CD4-positive, alpha-beta T cell treated with Interleukin-4 for 1 hour (primary cell): Measurements from ENCODE around the gene DHX38.

ENCODE experiments used
- DNase-seq, 2 donors: peaks; one replicate each; pipeline ENCODE4 v3.0.0-alpha.2; 2020 to 2022

DHX38 gene

DNA sequence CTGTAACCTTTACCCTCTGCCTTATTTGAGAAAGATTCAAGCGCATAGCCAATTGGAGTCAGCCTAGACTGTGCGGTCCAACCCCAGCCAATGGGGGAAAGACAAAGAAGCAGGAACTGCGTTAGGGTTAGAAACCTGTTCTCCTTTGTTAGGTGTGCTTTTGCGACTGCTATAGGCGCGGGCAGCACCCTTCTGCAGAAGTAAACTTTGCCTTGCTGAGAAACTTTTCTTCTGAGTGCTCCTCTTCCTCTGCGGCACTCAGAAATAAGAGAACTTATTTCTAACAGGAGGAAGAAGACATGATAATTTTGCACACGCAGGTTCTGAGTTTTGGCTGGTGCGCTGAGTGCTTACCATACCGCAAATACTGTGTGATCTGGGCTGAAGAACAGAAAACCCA lies 9.2 kb upstream of the DHX38 start:
- DNase-seq = no peak

DNA sequence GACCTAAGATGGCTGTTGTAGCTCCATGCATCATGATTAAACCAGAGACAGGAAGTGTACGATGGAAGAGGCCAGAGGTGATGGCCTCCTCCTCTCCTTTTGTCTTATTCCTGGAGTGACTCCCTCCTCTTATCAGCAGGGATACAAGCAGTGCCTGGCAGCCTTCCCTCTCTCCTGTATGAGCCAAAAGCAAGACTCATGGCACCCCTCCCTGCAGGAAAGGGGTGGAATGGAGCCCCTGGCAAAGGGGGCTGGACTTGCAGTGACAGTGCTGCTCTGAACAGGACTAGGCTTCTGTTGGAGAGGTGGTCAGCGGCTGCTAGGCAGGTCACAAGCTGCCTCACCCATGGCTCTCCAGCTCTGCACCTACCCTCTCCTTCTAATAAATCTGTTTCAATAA lies 8.6 kb upstream of the DHX38 start:
- no peak for DNase-seq

DNA sequence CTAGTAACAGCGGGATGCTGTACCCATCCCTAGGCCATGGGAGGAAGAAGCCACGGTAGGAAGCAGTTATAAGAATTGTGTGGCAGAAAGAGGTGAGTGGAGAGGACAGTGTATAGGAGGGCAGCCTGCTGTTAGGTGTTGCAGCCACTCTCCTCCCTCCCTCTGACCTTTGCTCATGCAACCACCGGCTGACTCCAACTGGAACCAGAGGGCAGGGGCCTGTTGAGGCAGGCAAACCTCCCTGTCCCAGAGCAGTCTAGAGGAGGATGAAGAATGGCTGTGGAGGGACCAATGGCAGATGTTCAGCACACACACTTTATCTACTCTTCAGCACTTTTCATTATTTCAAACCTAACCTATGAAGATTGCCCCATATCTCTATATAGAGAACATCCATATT lies 2.4 kb upstream of the DHX38 start:
- no peak for DNase-seq

DNA sequence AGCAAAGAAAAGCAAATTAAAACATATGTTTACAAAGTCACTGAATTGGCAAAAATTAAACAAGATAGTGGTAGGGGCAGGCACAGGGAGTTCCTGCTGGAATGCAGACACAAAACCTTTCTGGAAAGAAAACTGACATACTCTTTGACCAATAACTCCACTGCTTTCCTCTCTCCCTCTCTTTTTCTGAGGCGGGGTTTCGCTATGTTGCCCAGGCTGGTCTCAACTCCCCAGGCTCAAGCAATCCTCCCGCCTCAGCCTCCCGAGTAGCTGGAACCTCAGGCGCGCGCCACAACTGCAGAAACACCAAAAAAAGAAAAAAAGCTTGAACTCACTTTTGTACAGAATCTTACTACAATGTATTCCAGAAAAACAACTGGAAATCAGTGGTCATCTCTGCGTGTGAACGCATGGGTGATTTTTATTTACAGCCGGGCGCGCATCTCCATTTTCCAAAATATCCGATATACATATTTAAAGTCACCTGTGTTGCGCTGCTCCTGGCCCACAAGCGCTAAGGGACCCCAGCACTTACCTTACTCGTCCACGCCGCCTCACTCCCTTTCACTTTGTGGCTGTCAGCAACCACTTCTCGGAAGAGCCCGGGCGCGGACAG lies 707 bp upstream of the DHX38 start:
- peak in 1 of 2 donors; percentile 4 for DNase-seq

DNA sequence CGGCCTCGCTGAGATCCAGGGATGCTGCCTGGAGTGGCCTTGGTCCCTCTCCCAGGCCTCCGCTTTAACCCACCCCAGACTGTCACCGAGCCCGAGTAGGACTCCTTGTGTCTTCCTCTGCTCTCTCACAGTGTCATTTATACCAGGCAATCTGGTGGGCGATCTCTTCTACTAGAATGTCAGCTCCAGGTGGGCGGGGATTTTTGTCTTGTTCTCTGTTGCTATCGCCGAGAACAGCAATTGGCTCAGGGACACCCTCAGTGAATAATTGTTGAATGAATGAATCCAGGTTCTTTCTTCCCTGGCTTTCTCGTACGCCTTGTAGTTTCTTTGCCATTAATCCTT lies 591 bp downstream of the DHX38 start:
- DNase-seq = no peak

DNA sequence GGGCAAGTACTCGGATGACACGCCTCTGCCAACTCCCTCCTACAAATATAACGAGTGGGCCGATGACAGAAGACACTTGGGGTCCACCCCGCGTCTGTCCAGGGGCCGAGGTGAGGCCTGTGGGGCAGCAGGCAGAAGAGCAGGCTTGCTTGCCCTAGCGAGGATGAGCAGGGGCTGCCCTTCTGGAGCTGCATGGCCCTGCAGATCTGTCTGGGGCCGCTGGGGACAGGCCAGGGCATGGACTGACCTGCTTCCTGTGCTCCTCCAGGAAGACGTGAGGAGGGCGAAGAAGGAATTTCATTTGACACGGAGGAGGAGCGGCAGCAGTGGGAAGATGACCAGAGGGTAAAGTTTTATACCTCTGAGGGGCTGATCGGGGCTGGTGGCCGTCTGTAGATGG lies 5.3 kb downstream of the DHX38 start:
- DNase-seq = no peak

DNA sequence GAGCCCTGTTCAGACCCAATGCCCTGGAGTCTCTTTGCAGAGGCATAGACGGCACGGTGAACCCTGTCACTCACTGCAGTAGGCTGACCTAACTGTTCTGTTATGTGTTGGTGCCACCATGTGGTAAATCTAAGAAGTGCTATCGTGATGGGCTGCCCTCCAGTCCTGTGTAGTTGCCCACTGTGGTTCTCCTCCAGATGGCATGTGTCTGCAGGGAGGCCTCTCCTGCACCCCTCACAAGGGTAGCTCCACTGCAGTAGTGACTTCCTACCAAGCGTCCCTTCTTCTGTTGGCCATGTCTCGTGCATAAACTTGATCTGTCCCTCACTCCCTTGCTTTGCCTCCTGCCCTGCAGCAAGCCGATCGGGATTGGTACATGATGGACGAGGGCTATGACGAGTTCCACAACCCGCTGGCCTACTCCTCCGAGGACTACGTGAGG lies 5.8 kb downstream of the DHX38 start:
- peak; percentile 48 to 58 for DNase-seq

DNA sequence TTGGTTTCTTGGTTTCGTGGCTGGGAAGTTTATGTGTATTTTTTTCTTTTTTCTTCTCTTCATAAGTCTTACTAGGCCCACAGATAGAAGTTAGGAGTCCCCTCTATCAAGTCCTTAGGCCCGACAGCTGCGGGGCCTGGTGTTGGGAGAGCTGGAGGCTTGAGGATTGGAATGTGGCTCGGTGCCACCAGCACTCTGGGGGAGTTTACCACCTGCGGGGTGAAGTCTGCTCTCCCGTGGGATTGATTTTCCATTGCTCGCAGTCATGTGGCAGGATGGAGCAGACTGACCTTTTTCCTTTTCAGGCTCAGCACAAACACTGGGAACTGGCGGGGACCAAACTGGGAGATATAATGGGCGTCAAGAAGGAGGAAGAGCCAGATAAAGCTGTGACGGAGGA lies 7.5 kb downstream of the DHX38 start:
- no peak for DNase-seq

DNA sequence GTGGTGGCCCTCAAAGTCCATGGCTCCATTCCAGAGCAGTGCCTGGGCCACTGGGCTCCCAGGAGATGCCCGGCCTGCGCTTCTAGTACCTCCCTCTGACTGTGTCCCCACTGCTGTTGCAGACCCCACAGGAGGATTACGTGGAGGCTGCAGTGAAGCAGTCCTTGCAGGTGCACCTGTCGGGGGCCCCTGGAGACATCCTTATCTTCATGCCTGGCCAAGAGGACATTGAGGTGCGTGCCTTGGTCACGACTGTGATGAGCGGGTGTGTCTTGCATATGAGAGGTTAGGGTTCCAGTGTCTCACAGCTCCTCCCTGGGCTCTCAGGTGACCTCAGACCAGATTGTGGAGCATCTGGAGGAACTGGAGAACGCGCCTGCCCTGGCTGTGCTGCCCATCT lies 11.3 kb downstream of the DHX38 start:
- DNase-seq = no peak

DNA sequence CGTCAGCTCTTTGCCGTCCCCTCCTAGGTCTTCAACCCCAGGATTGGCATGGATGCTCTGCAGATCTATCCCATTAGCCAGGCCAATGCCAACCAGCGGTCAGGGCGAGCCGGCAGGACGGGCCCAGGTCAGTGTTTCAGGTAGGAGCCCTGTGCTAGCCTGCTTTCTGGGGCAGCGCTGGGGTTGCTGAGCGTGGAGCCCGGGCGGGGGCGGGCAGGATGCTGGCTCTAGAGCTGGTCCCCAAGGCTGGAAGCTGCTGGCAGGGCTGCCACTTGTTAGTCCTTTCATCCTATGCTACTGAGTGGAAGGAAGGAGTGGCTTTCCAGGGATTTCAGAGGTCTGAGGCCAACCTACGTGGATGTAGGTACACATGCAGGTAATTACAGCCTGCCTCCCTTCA lies 12.3 kb downstream of the DHX38 start:
- DNase-seq = no peak

DNA sequence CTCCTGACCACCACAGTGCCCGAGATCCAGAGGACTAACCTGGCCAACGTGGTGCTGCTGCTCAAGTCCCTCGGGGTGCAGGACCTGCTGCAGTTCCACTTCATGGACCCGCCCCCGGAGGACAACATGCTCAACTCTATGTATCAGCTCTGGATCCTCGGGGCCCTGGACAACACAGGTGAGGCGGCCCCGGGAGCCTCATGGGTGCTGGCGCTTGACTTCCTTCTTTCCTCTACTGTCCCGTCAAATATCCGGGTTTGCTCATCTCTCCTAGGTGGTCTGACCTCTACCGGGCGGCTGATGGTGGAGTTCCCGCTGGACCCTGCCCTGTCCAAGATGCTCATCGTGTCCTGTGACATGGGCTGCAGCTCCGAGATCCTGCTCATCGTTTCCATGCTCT lies 13.7 kb downstream of the DHX38 start:
- DNase-seq = no peak

DNA sequence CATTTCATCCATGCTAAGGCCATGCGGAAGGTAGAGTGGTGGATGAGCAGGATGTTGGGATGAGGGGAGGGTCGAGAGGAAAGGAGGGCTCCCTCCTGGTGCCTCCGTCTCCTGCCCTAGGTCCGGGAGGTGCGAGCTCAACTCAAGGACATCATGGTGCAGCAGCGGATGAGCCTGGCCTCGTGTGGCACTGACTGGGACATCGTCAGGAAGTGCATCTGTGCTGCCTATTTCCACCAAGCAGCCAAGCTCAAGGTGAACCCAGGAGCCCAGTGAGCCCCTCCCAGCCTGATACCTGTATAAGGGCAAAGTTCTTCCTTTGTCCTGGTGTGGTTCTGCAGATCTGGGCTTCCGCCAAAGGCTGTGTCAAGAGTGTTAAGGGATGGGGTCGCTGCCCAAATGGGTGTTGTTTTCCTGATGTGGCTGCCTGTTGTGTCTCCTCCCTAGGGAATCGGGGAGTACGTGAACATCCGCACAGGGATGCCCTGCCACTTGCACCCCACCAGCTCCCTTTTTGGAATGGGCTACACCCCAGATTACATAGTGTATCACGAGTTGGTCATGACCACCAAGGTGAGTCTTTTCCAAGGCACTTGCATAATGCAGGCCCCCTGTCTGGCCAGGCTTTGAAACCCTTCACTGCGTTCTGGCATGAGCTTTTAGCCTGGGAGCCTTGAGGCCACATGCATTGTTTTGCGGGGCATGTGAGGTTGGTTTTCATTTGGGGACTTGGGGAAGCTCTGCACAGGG lies 14.9 kb downstream of the DHX38 start:
- no peak for DNase-seq

DNA sequence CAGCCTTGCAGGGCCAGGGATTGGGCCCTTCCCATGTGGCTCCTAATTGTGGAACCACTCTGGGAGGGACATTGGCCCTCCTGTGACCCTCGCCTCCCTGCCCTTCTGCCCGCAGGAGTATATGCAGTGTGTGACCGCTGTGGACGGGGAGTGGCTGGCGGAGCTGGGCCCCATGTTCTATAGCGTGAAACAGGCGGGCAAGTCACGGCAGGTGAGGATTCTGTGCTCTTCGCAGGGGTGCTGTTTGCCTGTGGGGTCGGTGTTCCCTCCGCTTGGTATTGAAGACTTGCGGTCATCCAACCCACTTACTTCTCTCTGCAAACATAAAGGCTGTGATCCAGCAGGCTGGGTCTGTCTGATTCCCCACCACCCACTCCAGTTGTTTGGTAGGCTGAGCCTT lies 15.7 kb downstream of the DHX38 start:
- no peak for DNase-seq

DNA sequence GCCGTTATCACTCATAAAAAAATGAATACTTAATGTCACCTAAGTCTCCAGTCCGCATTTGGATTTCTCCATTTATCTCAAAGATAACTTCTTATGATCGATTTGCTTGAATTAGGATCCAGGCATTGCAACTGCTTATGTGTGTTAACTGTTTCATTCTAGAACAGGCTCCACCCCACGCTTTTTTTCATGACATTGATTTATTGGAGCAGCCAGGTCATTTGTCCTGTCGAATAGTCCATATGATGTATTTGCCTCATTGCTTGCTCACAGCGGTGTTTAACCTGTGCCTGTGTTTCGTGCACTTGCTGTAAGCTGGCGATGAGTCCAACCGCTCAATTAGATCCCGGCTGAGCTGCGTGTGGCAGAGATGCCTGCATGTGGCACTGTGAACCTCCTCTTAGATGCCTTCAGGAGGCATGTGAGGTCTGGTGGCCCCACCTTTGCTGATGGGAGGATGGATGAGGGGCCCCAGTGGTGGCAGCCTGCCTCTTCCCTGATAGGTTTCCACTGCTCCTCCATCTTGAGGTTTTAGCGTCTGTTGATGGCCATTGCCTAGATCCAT lies 16.4 kb downstream of the DHX38 start:
- DNase-seq = no peak

DNA sequence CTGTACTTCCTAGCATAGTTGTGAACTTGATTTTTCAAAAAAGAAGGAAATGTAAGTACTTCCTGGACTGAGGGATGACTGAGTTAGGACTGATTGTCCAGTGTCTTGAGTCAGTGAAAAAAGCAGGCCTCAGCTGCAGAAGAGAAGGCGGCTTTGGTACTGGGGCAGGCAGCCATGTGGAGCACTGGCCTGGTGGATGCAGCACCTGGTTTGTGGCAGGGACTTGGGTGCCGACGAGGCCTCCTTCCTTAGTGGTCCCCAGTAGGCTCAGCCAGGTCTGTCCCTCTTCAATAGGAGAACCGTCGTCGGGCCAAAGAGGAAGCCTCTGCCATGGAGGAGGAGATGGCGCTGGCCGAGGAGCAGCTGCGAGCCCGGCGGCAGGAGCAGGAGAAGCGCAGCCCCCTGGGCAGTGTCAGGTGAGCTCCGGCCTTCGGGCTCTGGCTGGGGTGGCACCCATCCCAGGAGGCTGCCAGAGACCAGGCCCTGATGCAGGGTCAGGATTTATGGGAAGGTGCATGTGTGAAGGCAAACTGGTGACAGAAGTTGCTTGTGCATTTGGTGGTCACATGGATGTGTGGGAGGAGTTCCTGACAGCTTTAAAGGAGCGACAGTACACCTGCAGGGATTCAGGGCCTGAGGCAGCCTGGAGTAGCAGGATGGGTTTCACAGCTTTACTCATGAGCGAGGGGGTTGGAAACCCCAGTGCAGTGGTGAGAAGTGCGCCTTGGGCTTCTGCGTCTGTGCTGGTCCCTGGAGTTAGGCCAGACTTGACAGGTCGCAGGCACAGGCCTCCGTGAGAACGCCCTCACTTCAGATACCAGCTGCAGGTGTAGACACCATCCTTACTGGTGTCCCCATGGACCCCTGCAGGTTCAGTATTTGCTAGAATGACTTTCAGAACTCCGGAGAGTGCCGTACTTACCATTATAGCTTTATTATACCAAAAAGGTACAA lies 17.3 kb downstream of the DHX38 start:
- no peak for DNase-seq

DNA sequence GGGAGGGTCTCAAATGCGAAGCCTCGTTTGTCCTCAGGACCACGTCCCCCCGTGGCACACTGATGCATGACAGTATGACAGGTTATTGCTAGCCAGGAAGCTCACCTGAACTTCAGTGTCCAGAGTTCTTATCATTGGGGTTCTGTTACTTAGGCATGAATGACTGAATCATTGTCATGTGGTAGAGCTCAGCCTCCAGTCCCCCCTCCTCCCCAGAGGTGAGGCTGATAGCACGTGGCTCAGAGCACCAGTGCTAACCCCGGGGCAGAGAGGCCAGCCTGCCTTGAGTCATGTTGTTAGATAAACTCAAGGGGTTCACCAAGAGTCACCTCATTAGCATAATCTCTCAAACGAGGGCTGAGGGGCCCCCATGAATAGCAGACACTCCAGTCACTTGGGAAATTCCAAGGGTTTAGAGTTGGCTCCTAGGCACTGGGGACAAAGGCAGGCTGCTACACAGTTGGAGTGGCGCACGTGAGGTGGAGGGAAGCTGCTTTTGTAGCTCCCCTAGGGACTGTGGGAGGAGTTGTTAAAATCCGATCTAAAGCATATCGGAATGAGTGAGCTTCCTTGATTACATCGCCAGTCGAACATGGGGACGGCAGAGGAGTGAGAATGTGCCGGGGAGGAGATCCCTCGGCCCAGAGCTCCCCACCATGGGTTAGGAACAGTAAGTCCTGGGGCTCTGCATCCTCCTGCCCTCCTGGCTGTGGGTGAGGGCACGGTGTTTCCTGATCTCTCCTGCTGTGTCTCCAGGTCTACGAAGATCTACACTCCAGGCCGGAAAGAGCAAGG lies 18.2 kb downstream of the DHX38 start:
- no peak for DNase-seq

DNA sequence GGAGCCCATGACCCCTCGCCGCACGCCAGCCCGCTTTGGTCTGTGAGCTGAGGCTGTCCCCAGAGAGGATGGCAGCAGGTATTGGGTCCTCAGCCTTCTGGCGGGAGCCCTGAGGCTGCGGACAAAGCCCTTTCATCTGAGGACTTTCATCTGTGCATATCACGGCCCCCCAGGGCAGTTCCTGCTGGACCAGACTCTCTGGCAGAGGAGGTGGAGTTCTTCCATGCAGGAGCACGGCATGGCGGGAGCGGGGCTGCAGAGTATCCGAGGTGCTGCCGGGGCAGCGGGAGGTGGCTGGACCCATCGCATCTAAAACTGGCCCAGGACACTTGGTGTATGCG lies 18.8 kb downstream of the DHX38 start:
- no peak for DNase-seq

DNA sequence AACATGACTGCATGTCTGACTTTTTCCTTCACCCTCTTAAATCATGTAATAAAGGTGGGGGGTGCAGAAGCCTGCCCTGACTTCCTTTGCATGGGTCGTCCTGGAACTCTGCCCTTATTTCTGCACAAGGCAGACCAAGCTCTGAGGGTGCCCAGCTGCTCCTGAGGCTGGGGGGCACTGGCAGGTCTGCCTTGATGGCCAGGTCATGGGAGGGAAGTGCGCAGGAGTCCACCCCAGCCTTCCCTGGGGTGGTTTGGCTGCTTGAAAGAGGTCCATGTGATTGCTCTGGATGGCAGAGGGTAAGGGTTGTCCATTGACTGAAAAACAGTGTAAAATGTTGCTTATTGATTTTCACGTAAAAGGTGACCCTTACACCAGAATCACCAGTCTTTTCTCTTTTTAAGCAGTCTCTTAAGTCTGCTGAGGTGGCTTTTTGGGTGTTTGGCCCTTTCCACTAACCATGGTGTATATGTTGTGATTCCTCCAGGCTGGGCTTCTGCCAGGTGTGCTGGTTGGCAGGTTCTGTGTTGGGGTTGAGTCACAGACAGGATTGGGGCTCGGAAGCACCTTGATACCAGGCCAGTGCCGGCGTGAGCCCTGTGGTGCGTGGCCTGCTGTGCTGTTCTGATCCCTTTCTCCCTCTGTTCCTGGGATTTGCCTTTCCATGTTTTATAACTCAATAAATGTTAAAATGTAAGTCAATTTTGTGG lies 19.4 kb downstream of the DHX38 start:
- no peak for DNase-seq

DNA sequence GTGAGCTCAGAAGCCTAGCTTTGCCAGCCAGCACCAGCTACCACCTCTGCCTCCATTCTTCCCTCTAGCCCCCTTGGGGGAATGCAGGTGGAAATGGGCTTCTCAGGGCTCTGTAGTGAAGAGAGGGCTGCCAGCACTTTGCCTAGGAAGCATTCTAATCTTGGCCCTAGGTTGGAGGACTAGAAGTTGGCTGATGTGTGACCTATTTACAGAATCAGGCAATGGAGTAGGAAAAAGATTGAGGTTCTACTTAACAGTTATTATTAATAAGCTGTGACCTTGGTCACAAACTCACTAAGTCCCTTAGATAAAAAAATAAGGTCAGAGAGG lies 19.9 kb downstream of the DHX38 start:
- DNase-seq = no peak

DNA sequence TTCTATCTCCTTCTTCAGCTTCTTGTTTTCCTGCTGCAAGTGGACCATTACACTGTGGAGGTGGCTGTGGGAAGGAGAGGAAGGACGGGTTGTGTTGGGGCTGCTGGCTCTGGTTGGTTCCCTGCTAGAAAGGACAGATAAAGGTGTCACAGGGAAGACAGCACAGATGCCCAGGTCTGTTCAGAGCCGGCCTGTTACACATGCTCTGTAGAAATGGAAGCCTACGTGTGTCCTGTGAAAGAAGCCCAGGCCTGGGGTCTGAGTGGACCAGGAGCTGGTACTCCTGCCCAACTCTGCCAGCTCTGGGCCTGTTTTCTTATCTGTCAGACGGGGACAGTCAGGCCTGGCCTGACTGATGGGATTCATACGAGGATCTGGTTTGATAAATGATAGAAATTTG lies 26.4 kb downstream of the DHX38 start:
- no peak for DNase-seq

DNA sequence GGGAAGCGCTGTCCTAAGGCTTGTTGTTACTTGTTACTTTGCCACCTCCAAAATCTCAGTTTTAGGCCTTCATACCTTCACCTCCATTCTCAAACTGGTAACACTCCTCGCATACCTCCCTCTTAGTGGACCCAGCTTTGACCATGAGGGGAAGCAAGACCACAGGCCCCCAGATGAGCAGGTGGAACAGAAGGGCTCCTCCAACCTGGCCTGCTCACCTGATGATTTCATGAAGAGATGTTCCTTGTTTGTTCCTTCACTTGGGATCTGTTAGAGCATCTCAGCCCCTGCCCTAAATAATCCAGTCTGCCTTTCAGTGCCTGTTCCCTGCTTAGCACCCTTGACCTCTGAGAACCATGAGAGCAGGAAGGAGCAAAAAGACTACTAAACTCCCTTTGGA lies 28.7 kb downstream of the DHX38 start:
- no peak for DNase-seq

DNA sequence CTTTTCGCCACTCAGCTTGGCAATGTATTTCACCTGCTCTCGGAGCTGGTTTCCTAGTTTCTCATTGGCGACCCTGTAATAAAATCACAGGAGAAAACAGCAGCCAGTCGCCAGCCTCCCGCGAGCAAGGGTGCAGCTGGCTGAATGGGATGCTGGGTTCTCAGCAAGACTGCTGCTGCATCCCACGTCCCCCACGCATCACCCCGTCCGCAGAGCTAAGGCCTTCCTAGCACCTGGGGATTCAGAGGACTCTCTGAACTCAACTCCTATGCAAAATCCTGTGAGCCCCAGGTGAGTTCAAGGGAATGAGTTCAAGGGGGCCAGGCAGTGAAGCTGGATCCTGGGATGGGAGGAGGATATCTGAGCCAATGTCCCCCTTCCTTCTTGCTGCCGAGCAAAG lies 29.3 kb downstream of the DHX38 start:
- DNase-seq = no peak
